ELR (cell line): ENCODE data around the gene LCN9.
"Not testable (repeated sequence)": the region's sequence is repeated elsewhere in the genome, so short reads cannot be mapped to it uniquely, and the experiment has no call there.

ENCODE experiments used
- DNase-seq: peaks from one replicate; pipeline ENCODE4 v3.0.0-alpha.2; 2015; ENCODE audit warnings: low read depth

Gene LCN9

GRCh38 chr9:135662758-135663450 is at the start of gene LCN9:
TSS of gene LCN9 (plus strand) at chr9:135663309. CDS start at chr9:135663322, 13 bp downstream.
- DNase-seq: peak; percentile 5

- no peak for DNase-seq
Measured at GRCh38 chr9:135613946-135614805, 48.9 kb upstream of the LCN9 start.

DNA sequence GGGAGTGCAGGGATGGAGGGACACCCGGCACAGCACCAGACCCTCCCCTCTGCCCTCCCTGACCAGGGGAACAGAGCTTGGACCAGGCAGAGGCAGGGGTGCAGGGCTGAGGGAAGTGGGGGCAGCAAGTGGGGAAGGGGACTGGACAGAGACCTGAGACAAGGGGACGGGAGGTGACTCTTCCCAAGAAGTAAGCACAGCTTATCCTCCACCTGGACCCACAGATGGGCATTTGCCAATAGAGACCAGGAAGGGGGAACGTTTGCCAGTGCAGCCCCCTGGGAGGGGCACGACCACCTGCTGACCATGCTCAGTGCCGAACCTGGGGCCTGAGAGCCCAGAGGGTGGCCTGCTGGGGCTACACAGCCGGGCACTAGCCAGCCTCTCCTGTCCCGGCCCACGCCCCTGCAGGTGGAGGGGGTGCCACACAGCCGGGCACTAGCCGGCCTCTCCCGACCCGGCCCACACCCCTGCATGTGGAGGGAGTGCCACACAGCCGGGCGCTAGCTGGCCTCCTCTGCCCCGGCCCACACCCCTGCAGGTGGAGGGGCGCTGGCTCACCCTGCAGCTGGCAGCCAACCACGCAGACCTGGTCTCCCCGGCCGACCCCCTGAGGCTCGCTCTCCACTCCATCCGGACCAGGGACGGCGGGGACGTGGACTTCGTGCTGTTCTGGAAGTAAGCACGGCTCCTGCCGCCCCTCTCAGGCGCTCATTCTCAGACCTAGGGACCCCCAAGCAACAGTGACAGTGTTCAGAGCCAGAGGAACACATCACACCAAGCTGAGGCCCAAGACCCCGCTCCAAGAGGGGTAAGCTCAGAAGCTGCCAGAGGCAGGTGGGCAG is 48.1 kb upstream of the LCN9 start:
- DNase-seq: no peak

GRCh38 chr9:135615666-135616618 is 47.2 kb upstream of the LCN9 start:
- DNase-seq: no peak

DNA sequence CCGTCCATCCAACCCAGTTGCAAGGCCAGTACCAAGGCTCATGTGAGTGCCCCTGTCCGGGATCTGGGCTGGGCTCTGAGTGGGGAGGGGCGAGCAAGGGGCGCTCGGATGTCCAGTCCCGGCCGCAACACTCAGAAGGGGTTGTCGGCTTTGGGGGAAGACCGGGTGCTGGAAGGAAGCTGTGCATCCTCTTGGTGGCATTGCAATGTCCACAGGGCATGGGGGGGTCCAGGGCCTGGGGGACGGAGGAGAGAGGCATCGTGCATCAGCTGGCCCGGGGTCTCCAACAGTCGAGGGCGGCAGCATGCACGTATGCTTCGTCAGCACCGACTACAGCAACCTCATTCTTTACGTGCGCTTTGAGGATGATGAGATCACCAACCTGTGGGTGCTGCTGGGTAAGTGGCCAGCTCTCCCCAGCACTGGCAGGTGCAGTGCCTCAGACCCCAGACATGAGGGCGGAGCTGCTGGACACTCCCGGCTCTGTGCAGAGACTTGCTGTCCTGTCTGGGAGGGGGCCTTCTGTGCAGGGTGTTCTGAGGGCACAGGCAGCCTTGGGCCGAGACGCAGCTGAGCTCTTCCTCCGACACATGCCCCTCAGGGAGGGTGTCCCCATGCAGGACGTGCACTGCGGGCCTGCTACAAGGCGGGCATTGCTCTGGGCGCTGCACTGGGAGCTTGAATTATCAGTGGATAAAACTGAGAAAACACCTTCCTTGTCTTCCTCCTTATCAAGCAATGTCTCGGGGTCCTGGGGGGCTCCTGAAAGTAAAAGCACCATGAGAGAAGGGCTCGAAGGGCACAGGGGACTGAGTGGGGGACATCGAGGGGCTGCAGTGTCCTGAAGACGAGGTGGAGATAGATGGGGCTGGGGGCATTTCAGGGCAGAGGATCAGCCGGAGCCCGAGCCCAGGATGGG is 46.2 kb upstream of the LCN9 start:
- no peak for DNase-seq

DNA sequence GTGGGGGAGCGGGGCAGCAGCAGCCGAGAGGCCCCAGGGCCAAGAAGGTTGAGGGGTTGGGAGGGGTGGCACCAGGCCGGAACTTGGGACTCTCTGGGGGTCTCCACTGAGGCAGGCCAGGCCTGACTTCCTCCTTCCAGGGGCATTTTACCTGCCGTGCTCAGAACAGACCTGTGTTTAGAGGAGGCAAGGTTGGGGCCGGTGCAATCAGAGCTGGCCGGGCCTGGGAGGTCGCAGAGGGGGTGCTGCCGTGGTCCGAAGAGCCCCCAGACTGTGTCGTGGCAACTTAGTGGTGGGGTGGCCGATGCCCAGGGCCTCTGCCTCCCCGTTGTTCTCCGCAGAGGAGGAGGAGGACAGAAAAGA is 45.6 kb upstream of the LCN9 start:
- DNase-seq: no peak

DNA sequence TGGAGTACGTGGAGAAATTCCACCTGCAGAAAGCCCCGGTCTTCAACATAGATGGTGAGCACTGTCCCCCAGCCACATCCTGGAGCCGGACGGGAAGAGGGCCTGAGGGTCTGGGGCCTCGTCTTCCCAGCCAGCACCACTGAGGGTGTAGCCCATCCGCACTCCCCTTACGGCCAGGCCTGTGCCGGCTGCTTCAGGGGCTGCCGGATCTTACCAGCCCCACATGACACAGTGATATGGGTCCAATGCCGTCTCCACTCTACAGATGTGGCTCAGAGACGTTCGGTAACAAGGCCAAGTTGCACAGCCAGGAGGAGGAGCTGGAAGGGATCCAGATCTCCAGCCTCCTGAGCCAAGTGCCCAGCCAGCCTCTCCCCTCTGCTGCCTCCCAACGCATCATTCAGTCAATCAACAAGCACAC is 45.1 kb upstream of the LCN9 start:
- no peak for DNase-seq

- no peak for DNase-seq
Measured at GRCh38 chr9:135618866-135619598, 44.1 kb upstream of the LCN9 start.

- no peak for DNase-seq
Measured at GRCh38 chr9:135619599-135619886, 43.6 kb upstream of the LCN9 start.

- no peak for DNase-seq
Measured at GRCh38 chr9:135620558-135620957, 42.6 kb upstream of the LCN9 start.

GRCh38 chr9:135622415-135623020 is 40.6 kb upstream of the LCN9 start:
- DNase-seq: no peak

DNA sequence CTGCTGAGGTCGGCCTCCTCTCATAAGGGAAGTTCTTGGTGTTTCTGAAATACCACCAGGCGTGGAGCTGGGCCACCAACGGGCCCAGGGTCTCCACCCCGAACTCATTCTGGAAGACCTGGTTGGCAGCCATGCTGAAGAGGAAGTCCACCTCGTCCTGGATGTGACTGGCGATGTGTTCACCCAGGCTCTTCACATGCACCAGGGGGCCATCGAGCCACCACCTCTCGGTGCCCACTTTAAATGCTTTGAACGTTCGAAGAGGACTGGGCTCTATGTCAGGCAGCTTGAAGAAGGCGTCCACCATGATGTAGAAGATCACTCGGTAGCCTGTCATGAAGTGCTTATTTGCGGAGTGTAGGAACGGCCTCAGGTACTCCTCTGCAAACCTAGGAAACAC is 38.8 kb upstream of the LCN9 start:
- no peak for DNase-seq

GRCh38 chr9:135632841-135633240 is 30.3 kb upstream of the LCN9 start:
- DNase-seq: no peak

DNA sequence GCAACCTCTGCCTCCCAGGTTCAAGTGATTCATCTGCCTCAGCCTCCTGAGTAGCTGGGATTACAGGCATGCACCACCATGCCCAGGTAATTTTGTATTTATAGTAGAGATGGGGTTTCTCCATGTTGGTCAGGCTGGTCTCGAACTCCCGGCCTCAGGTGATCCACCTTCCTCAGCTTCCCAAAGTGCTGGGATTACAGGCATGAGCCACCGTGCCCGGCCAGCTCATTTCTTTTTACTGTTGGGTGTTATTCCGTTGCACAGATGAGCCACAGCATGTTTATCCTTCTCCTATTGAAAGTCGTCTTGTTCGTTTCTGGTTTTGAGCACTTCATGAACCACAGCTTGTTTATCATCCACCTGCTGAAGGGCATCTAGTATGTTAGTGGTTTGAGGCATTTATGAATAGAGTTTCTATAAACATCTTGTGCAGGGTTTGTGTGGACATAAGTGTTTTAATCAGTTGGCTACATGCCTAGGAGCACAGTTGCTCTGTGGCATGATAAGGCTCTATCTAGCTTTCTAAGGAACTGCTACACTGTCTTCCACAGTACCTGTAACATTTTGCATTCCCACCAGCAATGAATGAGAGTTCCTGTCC is 26.1 kb upstream of the LCN9 start:
- DNase-seq: not testable (repeated sequence)

- DNase-seq: no peak
Measured at GRCh38 chr9:135639196-135639595, 23.9 kb upstream of the LCN9 start, which contains the start of gene GLT6D1. TSS of gene GLT6D1 (minus strand) at chr9:135639540. CDS start at chr9:135639187, 353 bp downstream.

GRCh38 chr9:135641047-135641446 is 22.1 kb upstream of the LCN9 start:
- DNase-seq: no peak

DNA sequence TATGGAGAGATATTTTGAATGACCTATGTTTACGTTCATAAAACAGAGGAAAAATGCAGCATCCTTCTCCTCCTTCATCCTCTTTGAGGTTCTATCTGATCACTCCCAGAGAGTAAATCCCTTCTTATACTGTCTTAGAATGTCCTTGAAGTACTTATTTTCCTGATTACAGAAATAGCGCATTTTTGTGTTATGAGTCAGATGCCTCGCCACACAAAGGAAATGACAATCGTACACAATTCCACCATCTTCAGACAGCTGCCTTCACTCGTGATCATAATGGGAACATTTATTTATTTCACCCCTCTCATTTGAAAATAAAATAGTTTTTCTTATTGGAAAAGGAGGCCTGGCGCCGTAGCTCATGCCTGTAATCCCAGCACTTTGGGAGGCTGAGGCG is 21.4 kb upstream of the LCN9 start:
- DNase-seq: peak; percentile 36

- DNase-seq: no peak
Measured at GRCh38 chr9:135644631-135645218, 18.4 kb upstream of the LCN9 start.
